HepG2 (cell line): Measurements from ENCODE around the gene RNPEPL1. TPM values are rescaled to one million over a fixed set of nuclear protein-coding genes. Genes with fewer than 3 reads are reported as not detected.
A peak's percentile ranks its signal among the peaks of the same experiment; 100 is the strongest.

Experiments used
- CCAR2 ChIP-seq: fragments of 200-400 bp; formaldehyde crosslinking; optimal IDR thresholded peaks from 2 replicates; pipeline ENCODE3; 2018; ENCODE audit warnings: low read depth, mild to moderate bottlenecking, low read length, moderate library complexity
- CENPX ChIP-seq: sonication (generic); formaldehyde crosslinking; IDR thresholded peaks from 2 replicates; pipeline ENCODE4 v1.9.0; 2021; ENCODE audit warnings: mild to moderate bottlenecking, missing genetic modification reagents, moderate library complexity
- ETV6 ChIP-seq: sonication (generic); formaldehyde crosslinking; conservative IDR thresholded peaks from 2 replicates; pipeline ENCODE4 v1.4.0; 2020; ENCODE audit warnings: missing genetic modification reagents
- MLLT10 ChIP-seq: sonication (generic); formaldehyde crosslinking; IDR thresholded peaks from 2 replicates; pipeline ENCODE4 v1.4.0; 2020; ENCODE audit warnings: missing genetic modification reagents
- NFE2L1 ChIP-seq: sonication (generic); formaldehyde crosslinking; IDR thresholded peaks from 2 replicates; pipeline ENCODE4 v1.4.0; 2020; ENCODE audit warnings: missing genetic modification reagents, mild to moderate bottlenecking, borderline replicate concordance
- PHF8 ChIP-seq: sonication (generic); formaldehyde crosslinking; IDR thresholded peaks from 2 replicates; pipeline ENCODE4 v1.5.0; 2020; ENCODE audit warnings: missing genetic modification reagents
- SNAI1 ChIP-seq: sonication (generic); formaldehyde crosslinking; IDR thresholded peaks from 2 replicates; pipeline ENCODE4 v1.5.0; 2020; ENCODE audit warnings: mild to moderate bottlenecking, missing genetic modification reagents, borderline replicate concordance
- SRF ChIP-seq: IDR thresholded peaks from 2 replicates; pipeline ENCODE4 v1.6.1; 2011; ENCODE audit warnings: mild to moderate bottlenecking, low read depth, low read length, moderate library complexity
- TOPORS ChIP-seq: sonication (generic); formaldehyde crosslinking; IDR thresholded peaks from 2 replicates; pipeline ENCODE4 v1.8.0; 2023; ENCODE audit warnings: mild to moderate bottlenecking, missing genetic modification reagents
- TRIM24 ChIP-seq: sonication (generic); formaldehyde crosslinking; IDR thresholded peaks from 2 replicates; pipeline ENCODE4 v1.8.0; 2022; ENCODE audit warnings: mild to moderate bottlenecking, missing genetic modification reagents
- ZC3H13 ChIP-seq: sonication (generic); formaldehyde crosslinking; IDR thresholded peaks from 2 replicates; pipeline ENCODE4 v1.8.1; 2023; ENCODE audit warnings: mild to moderate bottlenecking, missing genetic modification reagents, moderate library complexity
- ZFP1 ChIP-seq: IDR thresholded peaks from 2 replicates; pipeline ENCODE4 v1.6.1; 2016
- ZNF12 ChIP-seq: sonication (generic); formaldehyde crosslinking; IDR thresholded peaks from 2 replicates; pipeline ENCODE4 v1.5.0; 2020; ENCODE audit warnings: missing genetic modification reagents
- ZNF256 ChIP-seq: sonication (generic); formaldehyde crosslinking; conservative IDR thresholded peaks from 2 replicates; pipeline ENCODE4 v1.4.0; 2020; ENCODE audit warnings: missing genetic modification reagents
- ZNF317 ChIP-seq: sonication (generic); formaldehyde crosslinking; IDR thresholded peaks from 2 replicates; pipeline ENCODE4 v1.5.0; 2020; ENCODE audit warnings: mild to moderate bottlenecking, missing genetic modification reagents
- ZNF564 ChIP-seq: sonication (generic); formaldehyde crosslinking; IDR thresholded peaks from 2 replicates; pipeline ENCODE4 v1.8.1; 2023; ENCODE audit warnings: mild to moderate bottlenecking, missing genetic modification reagents
- ZNF841 ChIP-seq: sonication (generic); formaldehyde crosslinking; IDR thresholded peaks from 2 replicates; pipeline ENCODE4 v1.8.1; 2023; ENCODE audit warnings: missing genetic modification reagents, borderline replicate concordance
- ZNF883 ChIP-seq: sonication (generic); formaldehyde crosslinking; IDR thresholded peaks from 2 replicates; pipeline ENCODE4 v1.5.1; 2020; ENCODE audit warnings: mild to moderate bottlenecking, missing genetic modification reagents; ENCODE audit errors: not compliant biosample characterization
- polyA plus RNA-seq, 8 experiments: library from polyadenylated mRNA; depleted of rRNA in 3 of 8; stranded (reverse) in 7 of 8; unstranded in 1 of 8; fragments of >200 nt; fragmentation: Illumina TruSeq in 4 of 8; extraction: Trizol in 4 of 8; gene quantifications; 2 replicates each; pipeline versions ENCODE4 v1.2.1 to v1.2.3, GENCODE V29; 2011 to 2016; ENCODE audit warnings: low read depth in 4 of 8, missing spikeins in 1 of 8, mixed read lengths in 1 of 8; ENCODE audit not compliant: insufficient read depth in 1 of 8
- total RNA-seq, 5 experiments: library from RNA; depleted of rRNA; stranded (reverse); fragments of >200 nt; fragmentation: Illumina TruSeq; extraction: Trizol; gene quantifications; 2 replicates each; pipeline ENCODE4 v1.2.3, GENCODE V29; 2016; ENCODE audit warnings: low read depth in 1 of 5
- TF ChIP-seq, protein P1 (sequence below): IDR thresholded peaks from 2 replicates; pipeline ENCODE4 v1.6.1; 2016; ENCODE audit warnings: mild to moderate bottlenecking, missing biosample characterization, missing genetic modification reagents
- TF ChIP-seq, protein P2 (sequence below): sonication (generic); formaldehyde crosslinking; IDR thresholded peaks from 2 replicates; pipeline ENCODE4 v1.5.0; 2020; ENCODE audit warnings: missing genetic modification reagents
- TF ChIP-seq, protein P3 (sequence below): sonication (generic); formaldehyde crosslinking; IDR thresholded peaks from 2 replicates; pipeline ENCODE4 v1.4.0; 2020; ENCODE audit warnings: mild to moderate bottlenecking, missing genetic modification reagents
- TF ChIP-seq, protein P4 (sequence below): sonication (generic); formaldehyde crosslinking; IDR thresholded peaks from 2 replicates; pipeline ENCODE4 v1.8.1; 2023; ENCODE audit warnings: missing genetic modification reagents, mild to moderate bottlenecking, borderline replicate concordance
- TF ChIP-seq, protein P5 (sequence below): sonication (generic); formaldehyde crosslinking; conservative IDR thresholded peaks from 2 replicates; pipeline ENCODE4 v1.8.0; 2022; ENCODE audit warnings: mild to moderate bottlenecking, moderate library complexity, missing genetic modification reagents
- TF ChIP-seq, protein P6 (sequence below): sonication (generic); formaldehyde crosslinking; IDR thresholded peaks from 2 replicates; pipeline ENCODE4 v1.8.0; 2022; ENCODE audit warnings: low read depth, missing genetic modification reagents

Gene RNPEPL1
- total and polyA plus RNA-seq, 2 of the 13 experiments (the other 11 are each of a cell fraction or from before 2014, with no cell fraction given) = 13.0 to 18.0 TPM

DNA sequence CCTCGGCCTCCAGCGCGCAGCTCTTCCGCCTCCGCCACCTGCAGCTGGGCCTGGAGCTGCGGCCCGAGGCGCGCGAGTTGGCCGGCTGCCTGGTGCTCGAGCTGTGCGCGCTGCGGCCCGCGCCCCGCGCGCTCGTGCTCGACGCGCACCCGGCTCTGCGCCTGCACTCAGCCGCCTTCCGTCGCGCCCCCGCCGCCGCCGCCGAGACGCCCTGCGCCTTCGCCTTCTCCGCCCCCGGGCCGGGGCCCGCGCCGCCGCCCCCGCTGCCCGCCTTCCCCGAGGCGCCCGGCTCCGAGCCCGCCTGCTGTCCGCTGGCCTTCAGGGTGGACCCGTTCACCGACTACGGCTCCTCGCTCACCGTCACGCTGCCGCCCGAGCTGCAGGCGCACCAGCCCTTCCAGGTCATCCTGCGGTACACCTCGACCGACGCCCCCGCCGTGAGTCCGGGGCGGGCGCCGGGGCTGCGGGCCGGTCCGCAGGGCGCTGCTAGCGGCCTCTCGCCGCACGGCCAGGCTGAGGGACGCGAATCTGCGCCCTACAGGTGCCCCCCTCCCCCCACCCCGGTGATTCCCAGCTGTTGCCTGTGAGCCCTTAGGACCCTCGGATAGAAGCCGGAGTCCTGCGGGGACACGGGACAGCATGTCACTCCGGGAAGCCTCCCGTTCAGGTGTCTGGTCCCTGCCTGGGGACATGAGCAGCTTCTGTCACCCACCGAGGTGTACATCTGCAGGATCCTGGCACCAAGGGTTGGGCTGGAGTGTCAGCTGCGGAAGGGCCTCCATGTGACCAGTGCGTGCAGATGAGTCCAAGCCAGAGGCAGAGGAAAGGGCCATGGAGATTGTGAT is 616 bp downstream of the RNPEPL1 start (continued):
- no peak for TF ChIP-seq ZNF841 (CRISPR knock-in tag)
- no peak for TF ChIP-seq ZNF317 (CRISPR knock-in tag)
- no peak for TF ChIP-seq CCAR2
- TF ChIP-seq, protein P1, sequence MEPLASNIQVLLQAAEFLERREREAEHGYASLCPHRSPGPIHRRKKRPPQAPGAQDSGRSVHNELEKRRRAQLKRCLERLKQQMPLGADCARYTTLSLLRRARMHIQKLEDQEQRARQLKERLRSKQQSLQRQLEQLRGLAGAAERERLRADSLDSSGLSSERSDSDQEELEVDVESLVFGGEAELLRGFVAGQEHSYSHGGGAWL (CRISPR knock-in tag) = no peak
- TF ChIP-seq, protein P2, sequence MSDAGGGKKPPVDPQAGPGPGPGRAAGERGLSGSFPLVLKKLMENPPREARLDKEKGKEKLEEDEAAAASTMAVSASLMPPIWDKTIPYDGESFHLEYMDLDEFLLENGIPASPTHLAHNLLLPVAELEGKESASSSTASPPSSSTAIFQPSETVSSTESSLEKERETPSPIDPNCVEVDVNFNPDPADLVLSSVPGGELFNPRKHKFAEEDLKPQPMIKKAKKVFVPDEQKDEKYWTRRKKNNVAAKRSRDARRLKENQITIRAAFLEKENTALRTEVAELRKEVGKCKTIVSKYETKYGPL (CRISPR knock-in tag) = no peak
- no peak for TF ChIP-seq SRF
- TF ChIP-seq MLLT10 (CRISPR knock-in tag) = no peak
- TF ChIP-seq, protein P3, sequence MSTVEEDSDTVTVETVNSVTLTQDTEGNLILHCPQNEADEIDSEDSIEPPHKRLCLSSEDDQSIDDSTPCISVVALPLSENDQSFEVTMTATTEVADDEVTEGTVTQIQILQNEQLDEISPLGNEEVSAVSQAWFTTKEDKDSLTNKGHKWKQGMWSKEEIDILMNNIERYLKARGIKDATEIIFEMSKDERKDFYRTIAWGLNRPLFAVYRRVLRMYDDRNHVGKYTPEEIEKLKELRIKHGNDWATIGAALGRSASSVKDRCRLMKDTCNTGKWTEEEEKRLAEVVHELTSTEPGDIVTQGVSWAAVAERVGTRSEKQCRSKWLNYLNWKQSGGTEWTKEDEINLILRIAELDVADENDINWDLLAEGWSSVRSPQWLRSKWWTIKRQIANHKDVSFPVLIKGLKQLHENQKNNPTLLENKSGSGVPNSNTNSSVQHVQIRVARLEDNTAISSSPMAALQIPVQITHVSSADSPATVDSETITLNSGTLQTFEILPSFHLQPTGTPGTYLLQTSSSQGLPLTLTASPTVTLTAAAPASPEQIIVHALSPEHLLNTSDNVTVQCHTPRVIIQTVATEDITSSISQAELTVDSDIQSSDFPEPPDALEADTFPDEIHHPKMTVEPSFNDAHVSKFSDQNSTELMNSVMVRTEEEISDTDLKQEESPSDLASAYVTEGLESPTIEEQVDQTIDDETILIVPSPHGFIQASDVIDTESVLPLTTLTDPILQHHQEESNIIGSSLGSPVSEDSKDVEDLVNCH (CRISPR knock-in tag) = no peak
- TF ChIP-seq, protein P4, sequence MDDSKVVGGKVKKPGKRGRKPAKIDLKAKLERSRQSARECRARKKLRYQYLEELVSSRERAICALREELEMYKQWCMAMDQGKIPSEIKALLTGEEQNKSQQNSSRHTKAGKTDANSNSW (CRISPR knock-in tag) = peak; percentile 64; the same call in 1 of the 2 replicates
- no peak for TF ChIP-seq SNAI1 (CRISPR knock-in tag)
- TF ChIP-seq ZC3H13 (CRISPR knock-in tag) = 0 out of 2 replicates have a peak, but pooled peaks have one; percentile 66
- TF ChIP-seq PHF8 (CRISPR knock-in tag) = peak; percentile 65
- TF ChIP-seq NFE2L1 (CRISPR knock-in tag) = no peak
- TF ChIP-seq ZNF256 (CRISPR knock-in tag) = no peak
- TF ChIP-seq CENPX (CRISPR knock-in tag) = no peak
- TF ChIP-seq, protein P5, sequence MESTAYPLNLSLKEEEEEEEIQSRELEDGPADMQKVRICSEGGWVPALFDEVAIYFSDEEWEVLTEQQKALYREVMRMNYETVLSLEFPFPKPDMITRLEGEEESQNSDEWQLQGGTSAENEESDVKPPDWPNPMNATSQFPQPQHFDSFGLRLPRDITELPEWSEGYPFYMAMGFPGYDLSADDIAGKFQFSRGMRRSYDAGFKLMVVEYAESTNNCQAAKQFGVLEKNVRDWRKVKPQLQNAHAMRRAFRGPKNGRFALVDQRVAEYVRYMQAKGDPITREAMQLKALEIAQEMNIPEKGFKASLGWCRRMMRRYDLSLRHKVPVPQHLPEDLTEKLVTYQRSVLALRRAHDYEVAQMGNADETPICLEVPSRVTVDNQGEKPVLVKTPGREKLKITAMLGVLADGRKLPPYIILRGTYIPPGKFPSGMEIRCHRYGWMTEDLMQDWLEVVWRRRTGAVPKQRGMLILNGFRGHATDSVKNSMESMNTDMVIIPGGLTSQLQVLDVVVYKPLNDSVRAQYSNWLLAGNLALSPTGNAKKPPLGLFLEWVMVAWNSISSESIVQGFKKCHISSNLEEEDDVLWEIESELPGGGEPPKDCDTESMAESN (CRISPR knock-in tag) = peak; percentile 83
- no peak for TF ChIP-seq ZNF12 (CRISPR knock-in tag)
- TF ChIP-seq ZFP1 (CRISPR knock-in tag) = no peak
- TF ChIP-seq TOPORS = no peak
- TF ChIP-seq ZNF564 (CRISPR knock-in tag) = no peak
- TF ChIP-seq, protein P6, sequence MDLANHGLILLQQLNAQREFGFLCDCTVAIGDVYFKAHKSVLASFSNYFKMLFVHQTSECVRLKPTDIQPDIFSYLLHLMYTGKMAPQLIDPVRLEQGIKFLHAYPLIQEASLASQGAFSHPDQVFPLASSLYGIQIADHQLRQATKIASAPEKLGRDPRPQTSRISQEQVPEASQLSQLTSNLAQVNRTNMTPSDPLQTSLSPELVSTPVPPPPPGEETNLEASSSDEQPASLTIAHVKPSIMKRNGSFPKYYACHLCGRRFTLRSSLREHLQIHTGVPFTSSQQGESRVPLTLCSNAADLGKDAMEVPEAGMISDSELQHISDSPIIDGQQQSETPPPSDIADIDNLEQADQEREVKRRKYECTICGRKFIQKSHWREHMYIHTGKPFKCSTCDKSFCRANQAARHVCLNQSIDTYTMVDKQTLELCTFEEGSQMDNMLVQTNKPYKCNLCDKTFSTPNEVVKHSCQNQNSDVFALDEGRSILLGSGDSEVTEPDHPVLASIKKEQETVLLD (CRISPR knock-in tag) = peak; percentile 42; the same call in 1 of the 2 replicates
- no peak for TF ChIP-seq TRIM24
- TF ChIP-seq ZNF883 (CRISPR knock-in tag) = peak; percentile 71
- no peak for TF ChIP-seq ETV6 (CRISPR knock-in tag)
